Naive thymus-derived CD4-positive, alpha-beta T cell (primary cell): Measurements from ENCODE around the gene ALDH3B2. TPM values are rescaled to one million over a fixed set of nuclear protein-coding genes. Genes with fewer than 3 reads are reported as not detected.

ENCODE experiments used
- ATAC-seq: fragments of 150-1000 bp; cut with Tn5 transposase; 2 replicates; pipeline ENCODE4 v1.10.0; 2021; ENCODE audit warnings: mild to moderate bottlenecking, moderate library complexity
- CTCF ChIA-PET: fragments of 350-600 bp; sonication (Branson Sonifier 250); formaldehyde crosslinking; loops from one replicate; lab custom pipeline; 2021; ENCODE audit warnings: antibody characterized with exemption; lab: Charles Lee
- POLR2A ChIA-PET: fragments of 350-600 bp; sonication (Branson Sonifier 250); formaldehyde crosslinking; loops from one replicate; lab custom pipeline; 2021; ENCODE audit warnings: antibody characterized with exemption, inconsistent platforms; lab: Charles Lee
- DNase-seq, 9 donors: peaks; one replicate each; pipeline versions ENCODE4 v3.0.0 to v3.0.0-alpha.2; 2020 to 2022; ENCODE audit warnings: mixed read lengths in 1 of 9
- H3K27ac ChIP-seq: one replicate; pipeline ENCODE4 v1.7.0; 2013; ENCODE audit warnings: mild to moderate bottlenecking, low read depth, low read length, moderate library complexity
- H3K27me3 ChIP-seq, 2 donors: one replicate each; pipeline ENCODE4 v1.7.0; 2013; ENCODE audit warnings: low read length in 2 of 2, mild to moderate bottlenecking in 2 of 2, moderate library complexity in 2 of 2; ENCODE audit not compliant: control insufficient read depth in 2 of 2, insufficient read depth in 2 of 2
- H3K36me3 ChIP-seq, 3 experiments: 1 replicate in 2 of 3; 2 replicates in 1 of 3; pipeline ENCODE4 v1.7.0; 2013; ENCODE audit warnings: low read length in 3 of 3, mild to moderate bottlenecking in 3 of 3, moderate library complexity in 1 of 3; ENCODE audit not compliant: insufficient read depth in 3 of 3, control insufficient read depth in 2 of 3
- H3K4me1 ChIP-seq, 2 donors: one replicate each; pipeline ENCODE4 v1.7.0; 2013; ENCODE audit warnings: low read length in 2 of 2, mild to moderate bottlenecking in 2 of 2, moderate library complexity in 1 of 2; ENCODE audit not compliant: control insufficient read depth in 2 of 2, insufficient read depth in 2 of 2
- H3K4me3 ChIP-seq: 2 replicates; pipeline ENCODE4 v1.7.0; 2013; ENCODE audit warnings: mild to moderate bottlenecking, low read length
- H3K9me3 ChIP-seq, 3 experiments: 1 replicate in 2 of 3; 2 replicates in 1 of 3; pipeline ENCODE4 v1.7.0; 2013; ENCODE audit warnings: low read length in 3 of 3; ENCODE audit not compliant: control insufficient read depth in 2 of 3
- H3K27ac Mint-ChIP-seq, 9 donors: one replicate each; pipeline ENCODE4 v1.8.0; 2020 to 2022; ENCODE audit warnings: mixed read lengths in 9 of 9, mild to moderate bottlenecking in 8 of 9, moderate library complexity in 5 of 9, inconsistent platforms in 2 of 9
- H3K27me3 Mint-ChIP-seq, 5 donors: one replicate each; pipeline ENCODE4 v1.8.0; 2021 to 2022; ENCODE audit warnings: mixed read lengths in 5 of 5, mild to moderate bottlenecking in 1 of 5
- H3K36me3 Mint-ChIP-seq, 5 donors: one replicate each; pipeline ENCODE4 v1.8.0; 2020 to 2022; ENCODE audit warnings: mixed read lengths in 5 of 5, mild to moderate bottlenecking in 3 of 5, inconsistent platforms in 1 of 5
- H3K4me1 Mint-ChIP-seq, 7 donors: one replicate each; pipeline ENCODE4 v1.8.0; 2020 to 2022; ENCODE audit warnings: mixed read lengths in 7 of 7, mild to moderate bottlenecking in 3 of 7, inconsistent platforms in 1 of 7
- H3K4me3 Mint-ChIP-seq, 10 donors: one replicate each; pipeline ENCODE4 v1.8.0; 2020 to 2022; ENCODE audit warnings: mild to moderate bottlenecking in 10 of 10, mixed read lengths in 10 of 10, moderate library complexity in 6 of 10, inconsistent platforms in 2 of 10
- H3K9me3 Mint-ChIP-seq, 11 donors: one replicate each; pipeline ENCODE4 v1.8.0; 2020 to 2022; ENCODE audit warnings: mixed read lengths in 11 of 11, mild to moderate bottlenecking in 4 of 11, inconsistent platforms in 1 of 11, moderate library complexity in 1 of 11
- intact Hi-C, 2 donors: fragments of 100-400 bp; cut with micrococcal nuclease; formaldehyde crosslinking; loops; one replicate each; pipeline ENCODE4 v1.15.1; 2023
- polyA plus RNA-seq, 2 donors: library from polyadenylated mRNA; unstranded; fragments of 300-500 nt; fragmentation: Illumina TruSeq; gene quantifications; one replicate each; pipeline ENCODE4 v1.2.3, GENCODE V29; 2021
- total RNA-seq, 6 experiments: library from RNA in 5 of 6; stranded (reverse) in 5 of 6; gene quantifications; 1 replicate in 5 of 6; 2 replicates in 1 of 6; pipeline ENCODE4 v1.2.3 and lab custom pipeline; 2021 to 2026

The ALDH3B2 gene
- total and polyA plus RNA-seq, 7 experiments from 2014 or later: not detected

GRCh38 chr11:67648140-67648795 is 26.2 kb downstream of the ALDH3B2 start:
- Mint-ChIP-seq H3K36me3 (no peaks in the 10 kb centered on the region), H3K4me3 (peak overlapping the region in 6 of 10 donors; percentile 12 to 71 (median 40)), H3K27ac (peak overlapping the region in 4 of 9 donors; percentile 21 to 55 (median 50)), H3K9me3 (peaks cover 0 to 3% (median 0%) of the 10 kb centered on the region in 11 donors), H3K27me3 (peaks cover 0 to 15% (median 5%) of the 10 kb centered on the region in 5 donors), H3K4me1 (peaks cover 11 to 41% (median 35%) of the 10 kb centered on the region in 7 donors)
- H3K36me3 ChIP-seq: no peaks in the 10 kb centered on the region
- no peak overlapping the region for H3K4me3 ChIP-seq
- H3K27me3 ChIP-seq: no peaks in the 10 kb centered on the region
- DNase-seq: peak in 7 of 9 donors; percentile 48 to 69 (median 58)
- intact Hi-C loops: loop anchor here in 1 of 2 donors (1.0 kb wide), 1 partner anchor 11 kb away; no protein-coding TSS in a partner anchor
- no peak overlapping the region for H3K27ac ChIP-seq
- ChIA-PET CTCF (interaction anchor here (1.0 to 2.3 kb wide), 6 partner anchors 11 to 297 kb away, joined by 3 to 8 read pairs (median 4); no protein-coding TSS in a partner anchor), POLR2A (interaction anchor here (0.6 to 2.4 kb wide), 4 partner anchors 11 to 64 kb away, joined by 4 to 9 read pairs (median 4); partner anchors contain the start of gene NUDT8)
- peak; percentile 89 for ATAC-seq
- H3K9me3 ChIP-seq: no peaks in the 10 kb centered on the region
- peaks cover 23 to 38% of the 10 kb centered on the region in 2 donors for H3K4me1 ChIP-seq

DNA sequence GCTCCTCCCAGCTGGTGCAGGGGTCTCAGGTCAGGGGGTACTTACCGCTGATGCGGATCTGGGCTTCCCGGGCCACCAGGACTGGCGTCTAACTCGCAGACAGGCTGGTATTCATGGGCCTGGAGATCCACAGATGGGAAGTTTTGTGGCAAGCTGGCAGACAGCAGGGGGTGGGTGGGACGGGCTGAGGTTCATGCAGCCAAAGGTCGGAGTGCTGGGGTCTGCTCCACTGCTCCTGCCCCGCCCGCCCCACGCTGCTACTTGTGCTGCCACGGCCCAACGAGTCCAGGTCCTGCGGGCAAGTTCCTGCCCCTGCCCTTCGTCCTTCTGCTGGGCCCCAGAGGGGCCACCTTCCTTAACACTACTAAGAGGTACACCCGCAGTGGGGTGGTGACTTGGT is 27.0 kb downstream of the ALDH3B2 start:
- H3K27me3 Mint-ChIP-seq: peaks cover 0 to 13% (median 5%) of the 10 kb centered on the region in 5 donors
- H3K27ac ChIP-seq: no peak overlapping the region
- H3K4me3 ChIP-seq: no peak overlapping the region
- ChIA-PET POLR2A (interaction anchor here (0.6 to 2.4 kb wide), 3 partner anchors 18 to 914 kb away, joined by 3 to 9 read pairs (median 3); partner anchors contain the start of gene NUDT8), CTCF (interaction anchor here (1.0 to 2.3 kb wide), 5 partner anchors 11 to 296 kb away, joined by 3 to 8 read pairs (median 7); partner anchors contain the start of gene NUDT8)
- peaks cover 11 to 41% (median 35%) of the 10 kb centered on the region in 7 donors for H3K4me1 Mint-ChIP-seq
- peaks cover 23 to 38% of the 10 kb centered on the region in 2 donors for H3K4me1 ChIP-seq
- H3K9me3 ChIP-seq: no peaks in the 10 kb centered on the region
- intact Hi-C loops: no loop called here
- peak overlapping the region in 2 of 10 donors; percentile 58 to 71 for H3K4me3 Mint-ChIP-seq
- ATAC-seq (no peak), DNase-seq (no peak)
- H3K36me3 ChIP-seq: no peaks in the 10 kb centered on the region
- H3K27ac Mint-ChIP-seq: peak overlapping the region in 1 of 9 donors; percentile 51
- no peaks in the 10 kb centered on the region for H3K36me3 Mint-ChIP-seq
- H3K27me3 ChIP-seq: no peaks in the 10 kb centered on the region
- peaks cover 0 to 3% (median 0%) of the 10 kb centered on the region in 11 donors for H3K9me3 Mint-ChIP-seq

DNA sequence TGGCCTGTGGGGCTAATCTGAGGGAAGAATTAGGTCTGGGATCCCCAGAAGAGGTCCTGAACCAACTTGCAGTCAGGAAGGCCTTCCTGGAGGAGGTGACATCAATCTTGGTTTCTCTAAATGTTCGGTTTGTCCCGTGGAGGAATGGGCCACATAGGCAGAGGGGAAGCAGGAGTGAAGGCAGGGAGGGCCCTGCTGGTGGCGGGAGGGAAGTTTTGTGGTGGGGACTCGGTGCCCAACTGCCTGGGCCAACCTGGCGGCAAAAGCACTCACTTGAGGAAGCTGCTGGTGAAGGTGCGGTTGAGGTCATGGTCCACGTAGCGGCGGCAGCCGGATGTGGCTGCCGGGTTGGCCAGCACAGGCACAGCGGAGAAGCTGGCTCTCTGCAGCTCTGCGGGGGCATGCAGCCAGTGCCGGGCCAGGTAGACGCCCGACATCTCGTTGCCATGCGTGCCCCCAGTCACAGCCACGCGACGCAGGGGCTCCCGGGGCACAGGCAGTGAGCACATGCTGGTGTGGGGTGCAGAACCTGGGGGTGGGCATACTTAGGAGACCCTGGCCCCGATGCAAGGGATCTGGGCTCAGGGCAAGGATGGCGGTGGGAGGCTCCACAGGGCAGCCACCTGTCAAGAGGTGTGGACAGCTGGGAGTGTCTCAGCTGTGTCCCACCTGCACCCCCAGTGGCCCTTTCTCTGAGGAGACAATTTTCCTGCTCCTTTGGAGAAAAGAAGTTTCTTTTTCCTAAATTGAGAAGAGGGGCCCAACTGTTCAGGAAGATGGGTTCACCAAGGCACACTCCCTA is 27.7 kb downstream of the ALDH3B2 start:
- intact Hi-C loops: loop anchor here in 1 of 2 donors (1.0 kb wide), 1 partner anchor 40 kb away; the partner anchor contains the start of gene NDUFV1
- Histone ChIP-seq H3K36me3 (no peaks in the 10 kb centered on the region), H3K27me3 (no peaks in the 10 kb centered on the region), H3K27ac (no peak overlapping the region), H3K9me3 (no peaks in the 10 kb centered on the region), H3K4me3 (no peak overlapping the region), H3K4me1 (peaks cover 23 to 38% of the 10 kb centered on the region in 2 donors)
- Mint-ChIP-seq H3K27ac (peak overlapping the region in 7 of 9 donors; percentile 19 to 64 (median 43)), H3K4me3 (peak overlapping the region; percentile 42 to 80 (median 72)), H3K4me1 (peaks cover 11 to 41% (median 32%) of the 10 kb centered on the region in 7 donors), H3K27me3 (peaks cover 0 to 9% (median 5%) of the 10 kb centered on the region in 5 donors), H3K36me3 (no peaks in the 10 kb centered on the region), H3K9me3 (peaks cover 0 to 3% (median 0%) of the 10 kb centered on the region in 11 donors)
- ChIA-PET CTCF (interaction anchor here (0.9 to 1.5 kb wide), 3 partner anchors 12 to 19 kb away, joined by 3 to 7 read pairs (median 6); partner anchors contain the start of gene NUDT8), POLR2A (interaction anchor here (0.9 to 2.4 kb wide), 3 partner anchors 10 to 32 kb away, joined by 3 to 9 read pairs (median 3); partner anchors contain the start of gene NUDT8)
- peak in 2 of 9 donors; percentile 23 to 28 for DNase-seq
- ATAC-seq: peak; percentile 45

GRCh38 chr11:67645521-67646461 is 28.6 kb downstream of the ALDH3B2 start:
- ChIA-PET CTCF (interaction anchor here (0.9 to 1.5 kb wide), 3 partner anchors 13 to 18 kb away, joined by 3 to 7 read pairs (median 6); partner anchors contain the start of gene NUDT8), POLR2A (interaction anchor here (0.6 to 2.4 kb wide), 4 partner anchors 8 to 911 kb away, joined by 3 to 9 read pairs (median 4); partner anchors contain the start of gene NUDT8)
- Mint-ChIP-seq H3K9me3 (peaks cover 0 to 3% (median 0%) of the 10 kb centered on the region in 11 donors), H3K4me1 (peaks cover 11 to 41% (median 32%) of the 10 kb centered on the region in 7 donors), H3K27me3 (peaks cover 0 to 9% (median 5%) of the 10 kb centered on the region in 5 donors), H3K27ac (peak overlapping the region in 6 of 9 donors; percentile 21 to 64 (median 48)), H3K36me3 (no peaks in the 10 kb centered on the region), H3K4me3 (peak overlapping the region in 8 of 10 donors; percentile 62 to 80 (median 72))
- Histone ChIP-seq H3K4me3 (no peak overlapping the region), H3K27ac (no peak overlapping the region), H3K4me1 (peaks cover 23 to 35% of the 10 kb centered on the region in 2 donors), H3K9me3 (no peaks in the 10 kb centered on the region), H3K27me3 (no peaks in the 10 kb centered on the region), H3K36me3 (no peaks in the 10 kb centered on the region)
- no peak for DNase-seq
- no peak for ATAC-seq
- intact Hi-C loops: loop anchor here in 1 of 2 donors (1.0 kb wide), 1 partner anchor 39 kb away; the partner anchor contains the start of gene NDUFV1

GRCh38 chr11:67644472-67645418 is 29.7 kb downstream of the ALDH3B2 start:
- H3K4me1 Mint-ChIP-seq: peaks cover 11 to 31% (median 26%) of the 10 kb centered on the region in 7 donors
- intact Hi-C loops: no loop called here
- POLR2A ChIA-PET: no interaction called here

More at GRCh38 chr11:67644472-67645418, 29.7 kb downstream of the ALDH3B2 start:
- Mint-ChIP-seq H3K27me3 (peaks cover 0 to 9% (median 5%) of the 10 kb centered on the region in 5 donors), H3K36me3 (no peaks in the 10 kb centered on the region), H3K4me3 (no peak overlapping the region), H3K9me3 (peaks cover 0 to 3% (median 0%) of the 10 kb centered on the region in 11 donors), H3K27ac (peak overlapping the region in 1 of 9 donors; percentile 48)
- ATAC-seq (no peak), DNase-seq (no peak)
- Histone ChIP-seq H3K36me3 (no peaks in the 10 kb centered on the region), H3K4me1 (peaks cover 23 to 28% of the 10 kb centered on the region in 2 donors), H3K27ac (no peak overlapping the region), H3K4me3 (no peak overlapping the region), H3K9me3 (no peaks in the 10 kb centered on the region), H3K27me3 (no peaks in the 10 kb centered on the region)
- CTCF ChIA-PET: no interaction called here
